GM21526 (cell line): ENCODE results near the gene SMARCA2.
A peak's percentile ranks its signal among the peaks of the same experiment; 100 is the strongest.
"Not testable (repeated sequence)": the region's sequence is repeated elsewhere in the genome, so short reads cannot be mapped to it uniquely, and the experiment has no call there.

Source experiments
- ATAC-seq: cut with Tn5 transposase; IDR thresholded peaks from one replicate; pipeline ENCODE4 v1.9.1; 2021; ENCODE audit warnings: moderate library complexity; ENCODE audit not compliant: unreplicated experiment, low FRiP score

SMARCA2 gene

GRCh38 chr9:2132484-2133082 lies 117.4 kb downstream of the SMARCA2 start:
- ATAC-seq, result no peak

GRCh38 chr9:2134391-2134790 lies 119.2 kb downstream of the SMARCA2 start:
- no peak for ATAC-seq

- ATAC-seq, result no peak
These were observed 123.5 kb downstream of the SMARCA2 start for GRCh38 chr9:2138646-2139045.

GRCh38 chr9:2140600-2141223 lies 125.6 kb downstream of the SMARCA2 start:
- ATAC-seq, result no peak

GRCh38 chr9:2142212-2142611 lies 127.1 kb downstream of the SMARCA2 start:
- ATAC-seq, result no peak

GRCh38 chr9:2144619-2145018 lies 129.5 kb downstream of the SMARCA2 start:
- ATAC-seq, result no peak

GRCh38 chr9:2145746-2146145 lies 130.6 kb downstream of the SMARCA2 start:
- no peak for ATAC-seq

GRCh38 chr9:2146700-2147099 lies 131.6 kb downstream of the SMARCA2 start:
- not testable (repeated sequence) for ATAC-seq

GRCh38 chr9:2150338-2150737 lies 135.2 kb downstream of the SMARCA2 start:
- ATAC-seq, result no peak

GRCh38 chr9:2151171-2151570 lies 136.0 kb downstream of the SMARCA2 start:
- ATAC-seq, result no peak

- no peak for ATAC-seq
These were observed 138.0 kb downstream of the SMARCA2 start for GRCh38 chr9:2152966-2153629.

GRCh38 chr9:2153630-2154217 lies 138.6 kb downstream of the SMARCA2 start:
- no peak for ATAC-seq

GRCh38 chr9:2154731-2155130 lies 139.6 kb downstream of the SMARCA2 start:
- ATAC-seq, result no peak

GRCh38 chr9:2155966-2156365 lies 140.8 kb downstream of the SMARCA2 start:
- no peak for ATAC-seq

GRCh38 chr9:2157277-2158110 lies 142.3 kb downstream of the SMARCA2 start:
- peak; percentile 38 for ATAC-seq

GRCh38 chr9:2158111-2158610 lies 143.0 kb downstream of the SMARCA2 start:
- ATAC-seq, result peak; percentile 48

- ATAC-seq, result no peak
These were observed 143.8 kb downstream of the SMARCA2 start for GRCh38 chr9:2158766-2159430.

- ATAC-seq, result no peak
These were observed 144.6 kb downstream of the SMARCA2 start for GRCh38 chr9:2159521-2160454.

GRCh38 chr9:2161661-2162060 lies 146.5 kb downstream of the SMARCA2 start:
- ATAC-seq, result no peak
